Transverse colon (tissue), 4 donors: ENCODE measurements around the gene CANT1.

Source experiments
- EP300 ChIP-seq: sonication (generic); formaldehyde crosslinking; IDR thresholded peaks from one replicate; pipeline ENCODE4 v1.6.1; 2017; ENCODE audit warnings: antibody characterized with exemption, low read depth
- POLR2AphosphoS5 ChIP-seq, 3 donors: sonication (generic); formaldehyde crosslinking; IDR thresholded peaks; one replicate each; pipeline ENCODE4 v1.6.1; 2016; ENCODE audit warnings: antibody characterized with exemption in 3 of 3
- TF ChIP-seq, protein P1 (sequence below), 5 experiments: fragments of 200-600 bp in 3 of 5; fragments of 450-650 bp in 2 of 5; sonication (generic) in 3 of 5; IDR thresholded peaks; 1 replicate in 2 of 5; 2 replicates in 3 of 5; pipeline ENCODE4 v1.5.1; 2016 to 2017; ENCODE audit warnings: antibody characterized with exemption in 5 of 5, inconsistent platforms in 3 of 5, mild to moderate bottlenecking in 2 of 5, moderate library complexity in 1 of 5

DNA sequence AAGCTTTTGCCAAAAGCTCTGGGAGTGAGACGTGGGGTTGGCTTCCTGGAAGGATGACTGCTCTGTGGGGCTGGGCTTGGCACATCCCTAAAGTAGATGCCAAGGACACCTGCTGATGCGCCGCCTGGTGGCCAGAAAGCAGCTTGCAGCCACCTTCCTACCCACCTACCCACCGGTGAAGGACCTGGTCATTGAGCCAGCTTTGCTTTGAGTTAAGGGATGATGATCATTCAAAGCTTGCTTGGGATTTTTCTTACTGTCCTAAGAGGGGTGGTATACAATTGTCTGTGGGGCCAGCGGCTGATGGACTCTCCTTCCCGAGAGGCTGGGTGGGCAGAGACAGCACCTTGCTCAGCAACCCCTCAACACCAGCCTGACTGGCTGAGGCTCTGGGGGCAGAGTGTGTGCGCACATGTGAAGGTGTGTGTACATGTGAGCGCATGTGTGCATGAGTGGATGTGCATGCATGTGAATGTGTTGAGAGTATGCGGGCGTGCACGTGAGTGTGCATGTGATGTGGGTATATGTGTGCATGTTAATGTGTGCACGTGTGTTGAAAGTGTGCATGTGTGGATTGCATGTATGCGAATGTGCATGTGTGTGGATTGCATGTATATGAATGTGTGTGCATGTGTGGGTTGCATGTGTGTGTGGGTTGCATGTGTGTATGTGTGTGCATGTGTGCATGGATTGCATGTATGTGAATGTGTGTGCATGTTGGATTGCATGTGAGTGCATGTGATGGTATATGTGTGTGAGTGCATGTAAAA is 33.0 kb upstream of the CANT1 start:
- TF ChIP-seq, protein P1, sequence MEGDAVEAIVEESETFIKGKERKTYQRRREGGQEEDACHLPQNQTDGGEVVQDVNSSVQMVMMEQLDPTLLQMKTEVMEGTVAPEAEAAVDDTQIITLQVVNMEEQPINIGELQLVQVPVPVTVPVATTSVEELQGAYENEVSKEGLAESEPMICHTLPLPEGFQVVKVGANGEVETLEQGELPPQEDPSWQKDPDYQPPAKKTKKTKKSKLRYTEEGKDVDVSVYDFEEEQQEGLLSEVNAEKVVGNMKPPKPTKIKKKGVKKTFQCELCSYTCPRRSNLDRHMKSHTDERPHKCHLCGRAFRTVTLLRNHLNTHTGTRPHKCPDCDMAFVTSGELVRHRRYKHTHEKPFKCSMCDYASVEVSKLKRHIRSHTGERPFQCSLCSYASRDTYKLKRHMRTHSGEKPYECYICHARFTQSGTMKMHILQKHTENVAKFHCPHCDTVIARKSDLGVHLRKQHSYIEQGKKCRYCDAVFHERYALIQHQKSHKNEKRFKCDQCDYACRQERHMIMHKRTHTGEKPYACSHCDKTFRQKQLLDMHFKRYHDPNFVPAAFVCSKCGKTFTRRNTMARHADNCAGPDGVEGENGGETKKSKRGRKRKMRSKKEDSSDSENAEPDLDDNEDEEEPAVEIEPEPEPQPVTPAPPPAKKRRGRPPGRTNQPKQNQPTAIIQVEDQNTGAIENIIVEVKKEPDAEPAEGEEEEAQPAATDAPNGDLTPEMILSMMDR (IDR thresholded peaks at IDR 0.05), result peak; percentile 87 to 94 (median 90)
- TF ChIP-seq EP300, result no peak
- TF ChIP-seq POLR2AphosphoS5 (IDR thresholded peaks at IDR 0.05), result peak in 1 of 3 donors; percentile 14
